NCI-H146 (cell line): ENCODE data around the gene PCTP.

Experiments
- DNase-seq: peaks from one replicate; lab custom pipeline; 2025; lab: John Stamatoyannopoulos, UW

PCTP gene

DNA sequence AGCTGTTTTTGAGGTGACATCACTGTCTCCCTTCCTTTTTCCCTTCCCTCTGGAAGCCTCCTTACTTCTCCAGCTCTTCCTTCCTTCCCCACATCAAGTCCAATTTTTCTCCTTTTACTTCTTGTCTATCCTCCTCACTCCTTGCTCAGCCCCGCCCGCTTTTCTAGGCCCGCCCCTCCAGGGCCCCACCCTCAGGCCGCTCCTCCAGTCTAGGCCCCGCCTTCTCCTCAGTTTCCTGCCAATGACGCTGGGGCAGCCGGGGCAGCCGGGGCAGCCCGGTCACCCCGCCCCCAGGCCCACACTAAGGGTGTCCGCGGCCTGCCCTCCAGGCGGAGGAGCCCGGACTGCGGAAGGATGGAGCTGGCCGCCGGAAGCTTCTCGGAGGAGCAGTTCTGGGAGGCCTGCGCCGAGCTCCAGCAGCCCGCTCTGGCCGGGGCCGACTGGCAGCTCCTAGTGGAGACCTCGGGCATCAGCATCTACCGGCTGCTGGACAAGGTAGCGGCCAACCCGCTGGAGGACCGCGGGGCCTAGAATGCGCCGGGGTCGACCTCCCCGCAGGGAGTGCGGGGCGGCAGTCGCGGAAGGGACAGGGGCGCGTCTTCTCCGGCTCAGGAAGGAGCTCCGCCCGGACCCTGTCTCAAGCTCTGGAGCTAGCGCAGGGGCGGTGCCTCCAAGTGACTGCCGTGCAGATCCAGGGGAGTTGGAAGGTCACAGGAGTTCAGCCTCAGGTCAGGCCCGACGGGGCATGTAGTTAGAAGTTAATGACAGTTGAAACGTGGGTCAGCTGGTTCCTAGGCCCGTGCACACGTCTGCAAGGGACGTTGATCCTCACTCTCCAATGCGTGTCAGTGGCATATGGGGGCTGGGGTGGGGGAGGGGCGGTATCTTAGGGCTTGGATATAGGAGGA, at the start of gene PCTP:
PCTP (plus strand) TSS at position 302 of the 908 bp plus-strand sequence; CDS start at position 355, 53 bp downstream.
- DNase-seq = no peak

DNA sequence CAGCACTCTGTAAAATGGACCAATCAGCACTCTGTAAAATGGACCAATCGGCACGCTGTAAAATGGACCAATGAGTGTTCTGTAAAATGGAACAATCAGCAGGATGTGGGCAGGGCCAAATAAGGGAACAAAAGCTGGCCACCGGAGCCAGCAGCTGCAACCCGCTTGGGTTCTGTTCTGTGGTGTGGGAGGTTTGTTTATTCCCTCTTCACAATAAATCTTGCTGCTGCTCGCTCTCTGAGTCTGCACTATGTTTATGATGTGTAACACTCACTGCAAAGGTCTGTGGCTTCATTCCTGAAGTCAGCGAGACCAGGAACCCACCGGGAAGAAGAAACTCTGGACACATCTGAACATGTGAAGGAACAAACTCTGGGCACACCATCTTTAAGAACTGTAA, 48.7 kb upstream of the PCTP start:
- DNase-seq = no peak

DNA sequence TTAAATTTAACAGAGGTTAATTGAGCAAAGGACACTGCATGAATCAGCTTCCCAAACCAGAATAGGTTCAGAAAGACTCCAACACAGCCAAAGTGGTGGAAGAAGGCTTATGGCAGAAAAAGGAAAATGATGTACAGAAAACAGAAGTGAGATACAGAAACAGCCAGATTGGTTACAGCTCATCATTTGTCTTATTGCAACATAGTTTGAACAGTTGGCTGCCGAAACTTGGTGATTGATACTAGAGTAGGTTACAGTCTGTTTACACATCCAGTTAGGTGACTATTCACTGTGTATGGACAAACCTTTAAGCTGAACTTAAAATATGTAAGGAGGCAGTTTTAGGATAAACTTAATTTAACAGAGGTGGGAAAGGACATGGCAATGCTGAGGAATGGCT, 46.5 kb upstream of the PCTP start:
- no peak for DNase-seq

DNA sequence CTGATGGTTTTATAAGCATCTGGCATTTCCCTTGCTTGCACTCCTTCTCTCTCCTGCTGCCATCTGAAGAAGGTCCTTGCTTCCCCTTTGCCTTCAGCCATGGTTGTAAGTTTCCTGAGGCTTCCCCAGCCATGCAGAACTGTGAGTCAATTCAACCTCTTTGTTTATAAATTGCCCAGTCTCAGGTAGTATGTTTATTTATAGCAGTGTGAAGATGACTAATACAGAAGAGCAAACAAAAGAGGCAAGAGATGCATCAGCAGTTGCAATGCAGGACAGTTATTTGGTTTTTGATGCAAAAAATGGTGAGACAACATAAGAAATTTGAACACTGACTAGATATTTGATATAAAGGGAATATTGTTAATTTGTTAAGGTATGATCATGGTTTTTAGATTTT, 45.0 kb upstream of the PCTP start:
- no peak for DNase-seq

DNA sequence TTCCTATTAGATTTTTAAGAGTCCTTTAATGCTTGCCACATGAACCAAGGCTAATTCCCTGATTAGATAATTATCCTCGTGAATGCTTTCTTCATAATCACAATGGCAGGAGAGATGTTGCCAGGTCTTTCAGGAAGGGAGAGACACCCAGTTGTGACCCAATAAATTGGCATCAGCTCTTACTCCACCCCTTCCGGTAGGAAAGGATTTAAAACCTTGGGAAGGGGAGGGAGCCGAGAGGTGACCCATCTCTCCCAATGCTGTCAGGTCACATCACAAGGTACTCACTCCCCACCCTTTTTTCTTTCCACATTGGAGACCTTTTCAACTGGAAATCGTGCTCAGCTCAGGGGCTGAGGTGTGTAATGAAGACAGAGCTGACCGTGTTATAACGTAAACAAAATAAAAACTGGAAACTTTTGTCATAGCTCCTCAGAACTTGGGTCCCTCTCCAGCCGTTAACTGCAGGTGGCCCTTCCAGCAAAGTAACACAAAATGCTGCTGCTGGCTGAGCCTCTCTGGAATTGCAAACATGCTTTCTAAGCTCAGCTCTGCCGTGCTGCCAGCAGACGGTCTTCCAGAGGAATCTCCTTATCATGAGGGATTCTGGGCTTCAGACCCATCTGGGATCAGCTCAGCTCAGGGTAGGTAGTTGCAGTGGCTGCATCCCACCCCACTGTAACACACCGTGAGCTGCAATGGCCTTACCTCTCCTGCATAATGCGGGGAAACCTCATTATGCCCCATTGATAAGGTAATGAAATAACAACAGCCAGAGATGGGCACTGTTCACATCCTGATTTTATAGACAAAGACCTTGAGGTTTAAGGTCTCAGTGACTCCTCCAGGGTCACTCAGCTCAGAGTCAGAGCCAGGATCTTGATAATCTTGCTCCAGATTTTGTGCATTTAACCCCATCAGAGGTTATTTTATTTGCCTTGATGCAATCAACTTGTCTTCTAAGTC, 43.8 kb upstream of the PCTP start:
- no peak for DNase-seq

DNA sequence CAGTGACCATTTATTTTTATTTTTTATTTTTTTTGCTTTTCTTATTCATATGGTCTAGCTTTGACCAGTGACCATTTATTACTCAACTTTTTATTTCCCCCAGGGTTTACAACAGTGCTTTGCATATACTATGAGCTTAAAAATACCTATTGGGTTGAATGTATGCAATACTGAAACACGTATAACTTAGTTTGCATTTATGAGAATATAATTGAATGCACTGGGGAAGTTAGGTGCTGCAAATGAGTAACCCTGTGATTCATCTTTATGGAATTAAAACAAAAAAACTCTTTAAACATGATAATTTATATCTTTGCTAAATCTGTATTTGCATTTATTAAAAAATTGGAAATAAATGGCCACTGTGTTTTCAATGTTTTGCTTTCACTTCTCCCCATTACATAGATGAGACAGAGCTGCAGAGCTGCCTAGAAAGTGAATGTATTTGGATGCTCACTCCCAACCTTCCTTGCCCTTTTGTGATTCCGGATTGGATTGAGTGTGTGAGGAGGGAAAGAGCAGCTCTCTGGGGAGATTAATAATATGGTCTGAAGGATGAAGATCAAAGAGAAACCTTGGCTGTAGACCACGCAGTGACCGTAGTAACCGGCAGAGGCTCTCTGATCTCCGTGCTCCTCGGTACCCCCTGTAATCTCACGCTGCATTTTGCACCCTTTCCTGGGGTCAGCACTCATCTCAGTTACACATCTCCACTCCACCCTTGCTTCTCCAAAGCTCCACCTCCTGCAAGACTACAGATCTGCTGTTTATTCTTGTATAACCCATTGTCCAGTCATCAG, 42.5 kb upstream of the PCTP start:
- DNase-seq = no peak

DNA sequence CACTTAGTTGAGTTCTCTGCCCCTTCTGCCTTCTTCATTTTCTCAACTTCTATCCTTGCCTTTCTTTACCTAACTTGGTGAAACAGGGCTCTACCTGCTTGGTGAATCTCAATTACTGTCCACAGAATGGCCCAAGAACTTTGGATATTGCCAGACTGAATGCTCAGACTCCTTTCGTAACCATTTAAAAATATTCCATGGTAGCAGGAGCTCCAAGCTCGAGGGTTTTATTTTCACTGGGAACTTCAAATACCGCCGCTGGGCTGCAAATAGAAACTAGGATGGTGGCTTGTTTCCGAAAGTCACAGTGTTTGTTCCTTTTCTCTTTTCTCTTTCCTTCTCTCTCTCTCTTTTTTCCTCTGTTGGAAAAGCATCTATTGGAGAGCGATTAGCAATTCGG, 41.4 kb upstream of the PCTP start:
- no peak for DNase-seq

DNA sequence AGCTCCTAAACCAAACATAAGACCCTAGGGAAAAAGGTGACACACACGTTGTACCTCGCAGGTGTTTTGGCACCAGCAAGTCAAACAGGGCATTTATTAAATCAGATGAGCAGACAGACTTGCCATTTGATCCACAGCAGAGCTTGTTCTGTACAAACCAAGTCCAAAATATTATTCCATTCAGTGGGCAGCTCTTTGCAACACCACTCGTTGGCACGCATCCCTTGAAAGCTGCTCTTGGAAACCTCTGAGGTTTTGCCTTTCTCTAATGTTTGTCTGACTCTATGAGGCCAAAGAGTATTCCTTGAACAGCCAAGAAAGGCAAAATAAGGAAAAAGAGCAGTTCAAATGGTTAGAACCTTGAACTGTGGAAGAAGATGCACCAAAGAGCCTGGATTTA, 40.9 kb upstream of the PCTP start:
- no peak for DNase-seq

DNA sequence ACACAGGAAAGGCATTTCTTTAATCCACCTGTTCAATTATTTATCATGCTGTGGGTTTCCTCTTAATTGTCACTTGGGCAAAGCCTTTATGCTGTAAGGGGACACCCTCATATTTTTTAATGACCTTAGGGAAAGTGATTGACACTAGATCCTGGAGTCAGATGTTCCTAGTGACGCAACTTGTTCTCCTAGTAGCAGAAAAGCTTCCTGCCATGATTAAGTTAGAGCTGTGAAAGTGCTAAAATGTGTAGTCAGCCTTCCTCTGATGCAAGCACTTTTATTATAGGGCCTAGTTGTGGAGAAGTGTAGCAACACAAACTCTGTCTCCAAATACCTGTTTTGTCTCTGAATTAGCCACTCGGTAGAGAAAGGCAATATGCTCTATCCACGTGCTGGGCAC, 40.4 kb upstream of the PCTP start:
- DNase-seq = no peak

DNA sequence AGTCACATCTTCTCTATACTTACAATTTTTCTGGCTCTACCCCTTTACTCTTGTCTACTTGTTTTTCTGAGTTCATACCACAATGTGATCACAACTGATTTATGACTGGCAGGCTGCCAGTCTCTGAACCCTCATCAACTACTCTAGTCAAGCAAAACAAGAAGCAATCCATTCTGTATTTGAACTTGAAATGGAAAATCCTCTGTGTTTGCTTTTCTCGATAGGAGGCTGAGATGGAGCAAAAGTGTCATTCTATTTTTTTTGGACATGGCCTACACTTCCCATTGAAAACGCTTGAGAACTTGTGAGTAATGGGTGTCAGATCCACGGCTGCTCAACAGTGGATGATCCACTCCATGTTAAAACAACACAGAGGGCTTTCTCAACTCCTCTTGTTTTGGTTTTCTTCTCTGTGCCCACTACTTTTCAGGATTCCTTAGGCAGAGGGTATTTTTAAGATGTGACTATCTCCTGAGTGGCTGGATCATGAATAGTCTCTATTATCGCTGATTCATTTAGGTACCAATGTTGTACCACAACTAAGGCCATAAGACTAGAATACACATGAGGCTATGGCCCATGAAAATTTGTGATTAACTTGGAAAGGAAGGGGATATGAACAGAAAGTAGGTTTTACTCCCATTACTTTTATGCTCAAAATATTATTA, 39.9 kb upstream of the PCTP start:
- no peak for DNase-seq

DNA sequence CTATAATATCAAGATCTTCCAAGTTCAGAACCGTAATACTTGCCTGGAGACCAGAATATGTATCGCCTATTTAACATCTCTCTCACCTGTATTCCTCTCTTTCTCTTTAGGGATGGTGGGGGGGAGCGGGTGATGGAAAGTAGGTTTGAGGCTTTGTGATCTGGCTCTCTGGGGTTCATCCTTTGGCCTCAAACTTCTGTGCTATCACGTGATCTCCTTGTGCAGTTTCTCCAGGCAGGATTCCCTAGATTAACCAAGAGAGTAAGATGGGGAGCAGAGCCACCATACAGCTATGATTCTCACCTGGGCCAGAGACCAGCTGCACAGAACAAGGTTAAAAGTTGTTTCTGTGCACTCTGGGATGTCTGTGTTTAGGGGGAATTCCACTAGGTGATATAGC, 33.4 kb upstream of the PCTP start:
- DNase-seq = no peak

DNA sequence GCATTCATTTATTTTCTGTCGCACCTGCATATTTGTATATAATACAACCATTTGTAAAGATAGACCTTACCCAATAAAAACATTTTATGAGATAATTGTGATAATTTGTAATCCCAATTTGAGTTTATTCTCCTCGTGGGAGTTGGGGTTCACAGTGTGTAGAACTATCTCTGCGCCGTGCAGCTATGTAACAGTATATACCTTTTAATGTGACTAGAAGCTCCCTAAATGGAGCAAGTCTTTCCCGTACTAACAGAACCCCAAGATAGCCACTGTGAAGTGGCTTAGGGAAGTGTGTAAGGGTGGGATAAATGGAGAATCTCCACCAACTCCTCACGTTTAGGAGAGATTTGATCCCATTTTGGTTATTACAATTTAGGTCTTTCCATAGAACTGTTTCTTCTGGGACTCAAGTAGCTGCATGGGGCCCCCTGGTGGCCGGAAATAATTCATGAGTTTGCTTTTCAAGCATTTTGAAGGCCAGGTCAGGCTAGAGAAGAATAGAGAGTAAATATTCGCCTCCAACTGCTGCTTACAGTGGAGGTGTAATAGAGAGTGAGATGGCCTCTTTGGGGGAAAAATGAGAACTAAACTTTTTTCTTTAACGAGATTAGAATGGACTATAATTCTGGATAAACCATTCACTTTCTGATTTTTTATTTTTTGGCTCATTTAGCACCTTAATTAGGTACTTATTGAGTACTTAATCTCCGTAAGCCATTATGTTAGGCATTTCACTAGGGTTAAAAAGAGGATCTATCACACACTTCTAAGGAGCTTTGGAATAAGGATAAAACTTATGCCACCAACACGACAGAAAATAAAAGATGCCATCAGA, 32.7 kb upstream of the PCTP start:
- peak; percentile 36 for DNase-seq

DNA sequence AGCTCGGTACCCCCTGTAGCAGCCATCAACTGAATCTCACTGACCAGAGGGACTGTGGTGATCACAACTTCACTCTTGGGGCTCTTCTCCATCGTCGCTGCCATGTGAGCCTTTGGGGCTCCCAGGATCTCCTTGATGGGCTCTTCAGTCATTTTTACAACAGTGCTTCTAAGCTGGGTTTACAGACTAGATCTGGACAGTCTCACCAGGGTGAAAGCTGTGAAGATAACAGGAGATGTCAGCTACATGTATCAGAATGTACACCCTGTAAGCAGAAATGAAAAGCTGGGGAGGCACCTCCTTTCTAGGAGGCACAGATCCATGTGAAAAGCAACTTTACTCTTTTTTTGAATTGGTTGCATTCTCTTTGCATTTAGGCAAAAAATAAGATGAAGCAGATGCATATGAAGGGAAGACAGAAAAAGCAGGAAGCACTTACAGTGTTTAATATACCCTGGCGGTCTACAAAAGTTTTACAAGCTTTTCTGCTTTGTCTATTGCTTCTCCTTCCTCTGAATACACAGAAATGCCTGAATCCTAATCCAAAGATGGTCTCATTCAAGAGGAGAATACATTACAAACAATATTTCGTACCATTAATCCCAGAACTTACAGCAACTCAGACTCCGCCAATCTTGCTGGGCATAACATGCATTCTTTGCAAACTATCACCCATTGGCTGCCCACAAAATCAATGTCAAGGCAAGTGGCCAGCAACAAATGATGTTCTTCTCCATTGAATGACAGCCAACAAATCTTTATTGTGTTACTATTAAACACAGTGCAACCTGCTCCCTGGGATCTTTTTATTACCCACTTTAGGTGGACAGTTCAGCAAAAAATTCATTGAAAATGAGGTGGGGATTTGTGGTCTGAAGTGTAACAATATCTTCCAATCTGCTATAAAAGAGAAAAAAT, 29.7 kb upstream of the PCTP start:
- no peak for DNase-seq

DNA sequence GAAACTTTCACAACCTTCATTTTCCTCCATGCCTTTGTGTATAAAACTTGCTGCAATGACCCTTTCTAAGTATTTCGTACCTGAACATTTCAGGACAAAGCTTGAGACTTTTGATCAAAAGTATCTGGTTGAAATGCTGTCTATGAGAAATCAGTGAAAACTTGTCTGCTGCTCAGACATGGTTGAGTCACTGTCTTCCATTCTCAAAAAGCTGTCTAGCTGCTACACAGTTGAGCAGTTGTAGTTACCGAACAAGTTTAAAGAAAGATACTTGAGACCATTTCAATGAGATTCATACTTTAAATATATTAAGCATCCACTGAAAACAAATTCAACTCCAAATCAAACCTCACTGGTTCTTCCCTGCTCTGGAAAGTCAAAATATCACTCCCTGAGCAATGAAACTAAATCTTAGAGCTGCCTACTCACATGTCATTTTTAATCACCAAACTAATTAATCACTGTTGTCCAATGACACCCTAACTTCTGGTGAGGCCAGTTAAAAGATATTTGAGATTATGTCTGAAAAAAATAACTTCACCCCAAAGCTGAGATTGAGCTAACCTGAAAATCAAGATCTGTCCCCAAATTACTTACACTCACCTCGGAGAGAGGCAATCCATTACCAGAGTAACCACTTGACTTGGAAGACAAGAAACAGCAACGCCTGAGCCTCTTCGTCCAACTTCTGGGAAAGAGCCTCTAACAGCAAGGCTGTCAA, 28.7 kb upstream of the PCTP start:
- DNase-seq = no peak

DNA sequence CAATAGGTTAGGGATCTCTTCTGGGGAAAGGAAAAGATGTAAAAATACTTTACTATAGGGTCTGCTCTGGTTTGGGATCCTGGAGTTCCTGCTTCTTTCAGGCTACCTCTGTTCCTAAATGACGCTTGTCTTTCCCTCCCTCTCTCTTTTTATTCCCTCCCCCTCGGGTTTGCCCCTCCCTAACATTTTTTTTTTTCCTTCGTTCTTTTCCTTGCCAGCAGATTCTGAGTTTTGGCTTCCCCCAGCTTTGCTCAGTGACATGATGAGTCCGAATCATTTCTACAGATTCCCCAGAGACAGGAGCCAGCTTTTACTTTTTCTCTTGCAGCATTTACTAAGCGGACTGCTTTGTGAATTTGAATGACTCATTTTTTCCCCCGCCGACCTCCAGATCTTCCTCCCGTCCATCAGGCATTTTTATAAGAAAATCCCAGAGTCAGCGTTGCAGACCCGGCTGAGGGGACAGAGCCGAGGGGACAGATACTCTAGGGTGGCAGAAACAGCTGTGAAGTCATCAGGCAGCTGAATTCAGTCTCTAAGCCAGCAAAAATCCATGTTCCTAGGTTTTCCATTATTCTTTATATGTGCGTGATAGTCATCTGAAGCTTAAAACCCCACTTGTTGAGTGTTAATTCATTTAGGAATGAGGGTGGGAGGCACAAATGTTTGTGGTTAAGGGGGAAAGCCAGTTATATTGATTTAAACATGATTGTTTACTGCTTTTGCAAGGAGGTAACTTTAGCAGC, 27.9 kb upstream of the PCTP start, which contains the start of gene TMEM100:
TMEM100 (minus strand) TSS at position 123 of the 746 bp plus-strand sequence. CDS start 1,794 bp downstream, outside the sequence.
- no peak for DNase-seq

DNA sequence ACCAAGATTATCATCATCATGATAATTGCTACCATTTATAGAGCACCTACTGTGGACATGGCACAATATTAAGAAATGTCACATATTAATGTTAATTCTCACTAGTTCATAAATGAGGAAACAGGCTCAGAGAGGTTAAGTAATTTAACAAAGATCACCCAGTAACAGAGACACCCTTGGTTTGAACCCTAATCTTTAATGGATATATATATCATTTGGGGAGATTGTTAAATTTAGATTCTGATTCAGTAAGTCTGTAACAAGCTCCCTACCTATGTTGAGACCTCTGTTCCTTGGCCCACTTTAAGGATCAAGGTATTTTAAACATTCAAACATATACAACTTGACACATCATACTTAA, 27.4 kb upstream of the PCTP start:
- DNase-seq = no peak

DNA sequence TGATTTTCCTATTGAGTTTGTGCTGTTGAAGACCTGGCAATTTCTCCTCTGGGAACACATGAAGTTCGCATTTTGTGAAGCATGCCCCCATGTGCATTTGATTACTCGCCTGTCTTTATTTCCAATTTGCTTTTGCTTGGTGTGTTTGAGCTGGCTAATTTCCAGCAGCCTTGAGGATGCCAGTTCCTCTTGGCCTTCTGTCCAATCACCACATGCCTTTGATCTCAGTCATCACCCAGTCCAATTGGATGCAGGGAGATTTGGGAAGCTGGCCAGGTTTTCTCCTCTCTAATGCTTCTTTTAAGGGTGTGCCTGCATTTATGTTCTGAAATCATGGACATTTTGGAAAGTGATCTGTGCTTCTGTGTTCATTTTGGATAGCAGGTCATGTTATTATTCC, 24.4 kb upstream of the PCTP start:
- no peak for DNase-seq

DNA sequence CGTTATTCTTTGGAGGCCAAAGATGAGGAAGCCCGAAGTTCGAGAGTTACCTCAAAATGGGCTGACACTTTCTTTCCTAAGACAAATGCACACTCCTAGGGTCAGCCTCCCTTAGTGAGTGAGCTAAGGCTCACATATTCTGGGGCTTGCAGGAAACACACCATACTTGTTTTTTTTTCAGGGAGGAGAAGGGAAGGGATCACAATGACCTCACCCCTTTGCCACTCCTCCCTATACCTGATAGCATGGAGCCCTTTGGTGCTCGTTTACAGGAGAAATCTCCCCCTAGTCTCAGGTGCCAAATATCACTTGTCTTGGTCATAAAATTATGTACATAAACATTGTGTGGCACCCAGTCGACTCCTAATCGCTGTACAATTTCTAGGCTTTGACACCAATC, 23.6 kb upstream of the PCTP start:
- no peak for DNase-seq
